GM04503 (cell line): ENCODE data around the gene RET.
"Not testable (repeated sequence)": the region's sequence is repeated elsewhere in the genome, so short reads cannot be mapped to it uniquely, and the experiment has no call there.

ENCODE experiments used
- DNase-seq: peaks from one replicate; pipeline ENCODE4 v3.0.0-alpha.2; 2012; ENCODE audit warnings: low read depth

RET gene

DNA sequence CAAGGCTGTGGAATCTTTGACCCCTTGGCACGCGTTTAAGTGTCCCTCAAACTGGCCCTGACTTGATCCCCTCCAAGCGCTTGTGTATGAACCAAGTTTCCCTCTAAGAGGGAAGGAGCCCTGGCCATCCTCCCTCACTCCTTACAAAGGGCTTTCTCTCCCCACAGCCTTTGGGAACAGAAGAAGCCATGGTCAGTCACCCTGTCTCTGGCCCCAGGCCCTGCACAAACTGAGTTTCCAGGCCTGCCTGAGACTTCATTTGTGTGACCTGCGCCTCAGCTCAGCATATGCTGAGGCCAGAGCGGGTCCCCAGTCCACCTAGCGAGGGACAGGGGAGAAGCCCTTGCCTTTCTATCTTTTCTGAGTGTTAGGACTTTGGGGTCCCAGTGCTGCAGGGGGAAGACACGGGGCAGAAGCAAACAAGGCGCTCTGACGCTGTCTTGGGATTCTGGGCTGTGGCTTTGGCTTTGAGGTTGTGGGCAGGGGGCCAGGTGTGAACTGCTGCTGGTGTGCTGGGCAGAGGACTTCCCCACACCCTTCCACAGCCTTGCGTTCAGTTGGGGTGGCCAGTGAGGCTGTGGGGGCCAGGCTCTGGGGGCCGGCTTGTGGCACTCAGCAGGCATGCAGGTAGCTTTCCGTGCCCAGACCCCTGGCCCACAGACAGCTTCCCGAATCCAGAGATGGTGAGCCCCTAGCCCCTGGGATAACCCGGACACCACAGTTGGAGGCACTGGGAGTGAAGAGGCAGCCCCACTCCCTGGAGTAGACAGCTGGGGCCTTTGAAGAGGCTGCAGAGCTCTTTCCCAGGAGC, 1.5 kb downstream of the RET start:
- DNase-seq, result no peak

DNA sequence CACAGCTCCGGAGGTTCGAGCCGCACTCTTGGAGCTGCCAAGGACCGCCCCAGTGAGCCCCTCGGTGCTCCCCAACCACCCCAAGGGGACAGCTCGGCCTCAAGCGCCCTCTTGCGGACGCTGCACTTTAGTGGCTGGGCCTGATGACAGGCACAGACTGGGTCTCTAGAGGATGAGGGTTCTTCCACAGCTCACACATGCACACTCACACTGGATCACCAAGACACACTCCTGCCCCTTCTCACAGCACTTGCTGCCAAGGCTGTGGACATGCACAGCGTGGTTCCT, 2.1 kb downstream of the RET start:
- DNase-seq, result no peak

DNA sequence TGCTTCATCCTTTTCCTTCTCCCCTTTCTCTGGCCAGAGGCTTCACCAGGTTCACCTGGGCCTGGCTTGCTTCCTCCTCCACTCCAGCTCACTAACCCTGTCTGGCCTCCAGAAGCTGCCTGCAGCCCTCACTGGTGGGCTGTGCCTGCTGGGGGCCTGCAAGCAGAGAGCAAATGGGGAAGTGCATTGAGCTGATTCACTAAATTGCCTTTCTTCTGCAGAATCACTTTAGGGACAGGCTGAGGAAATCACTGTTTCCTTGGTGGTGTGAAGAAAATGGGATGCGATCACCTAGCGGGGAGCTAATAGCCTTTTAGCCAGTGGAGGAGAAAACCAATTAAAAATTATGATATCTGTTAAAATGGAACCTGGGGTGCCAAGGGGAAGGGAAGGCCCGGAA, 3.0 kb downstream of the RET start:
- DNase-seq, result no peak

DNA sequence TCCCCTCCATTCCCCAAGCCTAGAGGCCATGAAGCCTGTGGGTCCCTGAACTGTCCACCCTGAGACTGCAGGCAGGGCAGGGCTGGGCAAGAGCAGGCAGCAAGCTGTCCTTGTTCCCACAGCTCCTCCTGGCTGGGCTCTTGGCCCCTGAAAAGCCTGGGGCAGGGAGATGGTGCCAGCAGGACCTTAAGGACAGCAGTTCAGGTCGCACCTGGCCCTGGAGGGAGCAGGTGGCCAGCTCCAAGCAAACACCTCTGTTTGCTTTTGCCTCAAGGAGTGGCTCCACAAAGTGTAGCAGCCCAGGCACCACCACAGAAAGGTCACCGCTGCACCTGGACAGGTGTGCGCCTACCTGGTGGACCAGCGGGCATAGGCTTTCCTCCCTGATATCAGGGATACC, 5.2 kb downstream of the RET start:
- no peak for DNase-seq

DNA sequence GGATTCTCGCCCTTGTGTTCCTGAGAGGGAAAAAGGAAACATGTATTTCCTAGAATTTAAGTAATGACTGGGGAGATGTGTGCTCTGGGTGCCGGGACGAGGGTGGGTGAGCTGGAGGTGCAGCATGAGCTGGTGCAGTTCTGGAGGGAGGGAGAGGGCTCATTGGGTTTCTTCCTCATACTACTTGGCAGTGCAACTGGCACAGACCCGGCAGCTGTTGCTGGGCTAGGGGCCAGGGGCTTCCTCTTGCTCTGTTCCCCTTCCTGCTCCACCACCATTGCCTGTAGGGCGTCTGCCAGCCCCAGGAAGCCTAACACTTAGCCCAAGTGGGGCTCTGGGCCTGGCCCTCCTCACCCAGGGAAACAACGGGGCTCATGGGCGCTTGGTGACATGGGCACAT, 5.9 kb downstream of the RET start:
- DNase-seq, result no peak

DNA sequence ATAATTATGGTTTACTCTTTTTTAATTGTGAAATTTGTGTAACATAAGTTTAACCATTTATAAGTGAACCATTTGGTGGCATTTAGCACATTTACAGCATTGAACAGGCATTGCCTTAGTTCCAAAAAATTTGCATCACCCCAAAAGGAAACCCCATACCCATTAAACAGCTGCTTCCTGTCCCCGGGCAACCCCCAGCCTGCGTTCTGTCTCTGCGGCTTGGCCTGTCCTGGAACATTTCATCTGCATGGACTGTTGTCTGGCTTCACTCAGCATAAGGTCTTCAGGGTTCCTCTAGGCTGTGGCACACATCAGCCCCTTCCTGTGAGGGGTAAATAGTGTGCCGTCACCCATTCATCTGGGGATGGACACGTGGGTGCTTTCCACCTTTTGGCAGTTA, 6.9 kb downstream of the RET start:
- DNase-seq, result no peak

DNA sequence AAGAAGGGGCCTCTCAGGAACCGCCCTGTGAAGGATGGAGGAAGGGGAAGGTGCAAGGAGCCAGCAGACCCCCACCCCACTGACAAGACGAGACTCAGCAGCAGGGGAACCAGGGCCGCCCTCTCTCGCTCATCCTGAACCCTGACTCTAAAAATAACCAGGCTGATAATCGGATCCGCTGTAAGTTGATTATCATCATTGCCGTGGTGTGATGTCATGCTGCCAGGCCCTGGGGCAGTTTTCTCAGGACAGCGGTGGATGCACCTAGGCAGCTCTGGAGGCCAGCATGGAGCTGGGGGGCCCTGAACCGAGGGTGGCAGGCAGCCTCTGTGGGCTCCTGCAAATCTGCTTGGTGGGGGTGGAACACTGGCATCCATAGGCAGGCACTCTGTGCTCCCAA, 7.9 kb downstream of the RET start:
- DNase-seq, result no peak

DNA sequence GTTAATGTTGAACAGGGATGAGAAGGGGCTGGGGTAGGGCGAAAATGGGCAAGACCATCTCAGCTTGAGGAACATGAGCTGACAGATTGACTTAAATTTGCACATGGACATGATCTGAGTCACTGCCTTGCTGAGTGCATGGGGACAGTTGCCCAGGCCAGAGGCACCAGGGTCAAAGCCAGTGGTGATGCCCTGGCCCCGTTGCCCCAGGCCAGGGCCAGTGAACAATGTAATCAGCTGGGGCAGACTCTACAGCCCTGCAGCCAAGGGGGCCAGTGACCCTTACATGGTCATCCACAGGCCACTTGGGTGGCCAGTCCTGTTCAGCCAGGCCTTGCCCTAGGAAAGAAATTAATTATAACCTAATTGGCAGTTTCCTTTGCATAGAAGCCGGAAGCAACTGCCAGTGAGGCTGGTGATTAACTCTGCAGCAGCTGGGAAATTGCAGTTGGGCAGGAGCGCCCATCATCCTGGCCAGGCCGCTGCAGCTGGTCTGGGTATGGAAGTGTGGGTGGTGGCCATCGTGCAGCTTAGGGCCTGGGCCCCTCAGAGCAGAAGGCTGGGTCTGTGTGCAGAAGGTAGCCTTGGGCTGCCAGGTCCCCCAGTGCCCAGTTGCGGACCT, 9.6 kb downstream of the RET start:
- no peak for DNase-seq

DNA sequence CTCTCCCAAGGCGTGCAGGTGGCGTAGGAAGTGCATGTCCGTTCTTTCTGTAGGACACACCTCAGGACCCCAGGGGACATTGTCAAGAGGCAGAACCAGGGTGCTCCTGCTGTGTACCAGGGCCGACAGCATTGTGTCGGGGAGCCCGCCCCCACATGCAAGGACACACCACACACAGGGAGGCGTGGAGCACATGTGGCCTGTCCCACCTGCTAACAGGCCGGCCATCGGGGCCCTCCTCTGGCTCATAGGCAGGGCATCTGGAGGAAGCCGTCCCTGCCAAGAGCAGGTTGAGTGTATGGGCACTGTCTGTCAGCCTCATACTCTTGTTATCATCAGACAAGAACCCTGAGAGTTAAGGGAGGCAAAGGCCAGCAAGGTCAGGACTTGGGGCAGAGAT, 12.7 kb downstream of the RET start:
- no peak for DNase-seq

DNA sequence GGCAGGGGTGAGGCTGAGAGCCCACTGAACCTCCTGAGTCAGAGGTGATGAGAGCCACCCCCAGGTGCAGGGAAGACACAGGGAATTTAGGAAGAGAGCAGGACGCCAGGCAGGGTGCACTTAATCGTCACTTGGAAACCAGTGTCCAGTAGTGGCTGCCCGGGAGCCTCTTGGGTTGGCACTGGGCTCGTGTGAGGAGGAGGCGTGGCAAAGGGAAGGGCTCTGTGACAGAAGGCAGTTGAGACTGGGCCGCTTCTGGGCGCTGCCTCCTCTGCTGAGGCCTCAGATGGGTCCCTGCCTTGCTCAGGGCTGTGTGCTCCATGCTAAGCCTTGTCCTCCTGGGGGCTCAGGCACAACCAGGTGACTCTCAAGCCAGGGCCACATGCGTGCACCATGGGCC, 13.3 kb downstream of the RET start:
- no peak for DNase-seq

DNA sequence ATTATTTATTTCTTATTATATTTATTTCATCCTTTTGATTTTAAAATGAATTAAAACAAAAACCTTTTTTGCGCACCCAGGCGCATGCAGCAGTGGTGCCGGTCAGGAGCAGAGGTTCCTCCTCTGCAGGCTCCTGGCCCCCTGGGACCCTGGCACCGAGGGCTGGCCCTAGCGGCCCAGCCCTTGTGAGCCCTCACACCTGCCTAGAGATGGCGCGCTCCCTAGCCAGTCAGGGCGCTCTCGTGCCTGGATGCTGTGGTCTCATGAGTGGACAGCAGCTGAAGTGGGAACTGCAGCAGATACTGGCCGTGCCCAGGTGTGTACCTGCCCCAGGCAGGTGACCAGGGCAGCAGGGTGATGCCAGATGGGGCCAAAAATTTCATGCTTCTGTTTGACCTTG, 13.8 kb downstream of the RET start:
- DNase-seq, result no peak

DNA sequence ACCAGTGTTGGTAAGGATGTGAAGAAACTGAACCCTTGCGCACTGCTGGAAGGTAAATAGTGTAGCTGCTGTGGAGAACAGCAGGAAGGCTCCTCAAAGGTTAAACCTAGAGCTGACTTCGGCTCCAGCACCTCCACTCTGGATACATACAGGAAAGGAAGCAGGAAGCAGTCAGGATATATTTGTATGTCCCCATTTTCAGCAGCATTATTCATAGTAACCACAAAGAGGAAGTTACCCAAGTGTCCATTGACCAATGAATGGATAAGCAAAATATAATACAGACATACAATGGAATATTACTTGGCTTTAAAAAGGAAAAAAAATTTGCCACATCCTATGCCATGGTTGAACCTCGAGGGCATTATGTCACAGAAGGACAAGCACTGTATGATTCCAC, 15.0 kb downstream of the RET start:
- no peak for DNase-seq

DNA sequence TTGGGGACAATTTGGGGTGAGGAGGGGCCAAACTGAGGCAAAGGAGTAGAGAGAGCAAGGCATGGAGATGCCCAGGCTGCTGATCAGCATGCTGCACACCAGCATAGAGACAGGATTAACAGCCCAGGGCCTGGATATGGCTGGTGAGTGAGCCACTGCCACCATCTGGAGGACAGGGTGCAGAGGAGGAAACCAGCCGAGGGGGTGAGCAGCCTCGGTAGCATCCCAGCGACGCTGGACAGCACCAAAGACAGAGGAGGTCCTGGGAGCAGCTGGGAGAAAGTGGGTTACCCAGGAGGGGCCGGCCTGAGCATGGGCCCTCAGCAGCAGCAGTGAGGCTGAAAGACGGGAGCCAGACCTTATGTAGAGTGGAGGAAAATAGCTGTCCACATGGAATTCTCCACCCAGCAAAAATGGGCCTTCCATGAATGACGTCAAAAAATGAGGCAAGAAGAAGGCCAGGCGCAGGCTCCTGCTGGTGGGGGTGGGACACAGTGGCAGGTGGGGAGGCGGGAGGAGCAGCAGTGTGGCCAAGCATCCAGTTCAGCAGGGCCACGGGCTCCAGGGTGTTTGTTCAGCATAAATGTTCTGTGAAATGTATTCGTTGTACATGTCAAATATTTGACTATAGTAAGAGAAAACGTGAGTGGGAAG, 16.7 kb downstream of the RET start:
- DNase-seq, result no peak

DNA sequence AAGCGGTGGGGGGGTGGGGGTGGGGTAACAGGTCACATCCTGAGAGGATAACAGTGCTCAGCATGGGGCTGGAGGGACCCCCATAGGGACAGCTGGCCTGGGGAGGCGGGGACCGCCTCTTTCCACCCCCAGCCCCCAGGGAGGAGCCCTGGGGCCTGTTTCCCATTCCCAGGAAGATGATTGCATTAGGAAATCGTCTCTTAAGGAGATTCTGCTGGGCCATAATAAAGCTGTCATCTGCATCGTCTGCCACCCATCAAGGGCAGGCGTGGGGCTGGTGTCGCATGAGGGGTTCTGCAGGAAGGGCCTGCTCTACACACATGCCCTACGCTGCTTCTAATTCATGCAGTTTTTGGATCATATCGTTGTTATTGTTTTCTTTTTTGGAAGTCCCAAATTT, 17.2 kb downstream of the RET start:
- no peak for DNase-seq

DNA sequence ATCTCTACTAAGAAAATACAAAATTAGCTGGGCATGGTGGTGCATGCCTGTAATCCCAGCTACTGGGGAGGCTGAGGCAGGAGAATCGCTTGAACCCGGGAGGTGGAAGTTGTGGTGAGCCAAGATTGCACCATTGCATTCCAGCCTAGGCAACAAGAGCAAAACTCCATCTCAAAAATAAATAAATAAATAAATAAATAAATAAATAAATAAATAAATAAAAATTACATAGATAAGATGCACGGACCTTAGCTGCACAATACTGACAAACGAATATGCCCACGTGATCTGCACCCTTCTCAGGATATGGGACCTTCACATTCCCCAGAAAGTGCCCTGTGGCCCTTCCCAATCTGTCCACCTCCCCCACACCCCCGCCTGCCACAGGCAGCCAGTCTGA, 22.5 kb downstream of the RET start:
- not testable (repeated sequence) for DNase-seq

DNA sequence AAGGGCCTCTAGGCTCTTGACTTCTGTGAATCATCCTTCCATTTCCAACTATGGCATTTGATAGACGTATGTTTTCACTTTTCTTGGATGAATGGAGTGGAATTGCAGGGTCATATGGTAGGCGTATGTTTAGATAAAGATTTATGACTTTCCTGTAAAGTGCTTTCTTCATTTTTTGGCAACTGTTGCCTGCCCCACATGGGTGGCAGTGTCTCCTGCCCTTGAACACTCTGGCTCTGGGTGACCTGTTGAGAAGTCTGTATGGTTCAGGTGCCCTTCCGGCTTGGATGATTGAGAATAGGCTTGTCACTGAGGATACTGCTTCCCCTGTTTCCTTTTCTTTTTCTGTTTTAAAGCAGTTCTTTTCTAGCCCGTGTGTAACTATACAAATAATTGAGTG, 23.1 kb downstream of the RET start:
- no peak for DNase-seq

DNA sequence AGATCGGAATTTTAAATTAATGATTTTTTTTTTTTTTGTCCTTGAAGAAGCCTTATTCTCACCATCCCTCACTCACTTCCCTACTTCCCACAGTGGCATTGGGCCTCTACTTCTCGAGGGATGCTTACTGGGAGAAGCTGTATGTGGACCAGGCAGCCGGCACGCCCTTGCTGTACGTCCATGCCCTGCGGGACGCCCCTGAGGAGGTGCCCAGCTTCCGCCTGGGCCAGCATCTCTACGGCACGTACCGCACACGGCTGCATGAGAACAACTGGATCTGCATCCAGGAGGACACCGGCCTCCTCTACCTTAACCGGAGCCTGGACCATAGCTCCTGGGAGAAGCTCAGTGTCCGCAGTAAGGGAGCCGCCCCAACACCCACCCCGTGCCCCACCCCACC, 23.5 kb downstream of the RET start:
- no peak for DNase-seq

DNA sequence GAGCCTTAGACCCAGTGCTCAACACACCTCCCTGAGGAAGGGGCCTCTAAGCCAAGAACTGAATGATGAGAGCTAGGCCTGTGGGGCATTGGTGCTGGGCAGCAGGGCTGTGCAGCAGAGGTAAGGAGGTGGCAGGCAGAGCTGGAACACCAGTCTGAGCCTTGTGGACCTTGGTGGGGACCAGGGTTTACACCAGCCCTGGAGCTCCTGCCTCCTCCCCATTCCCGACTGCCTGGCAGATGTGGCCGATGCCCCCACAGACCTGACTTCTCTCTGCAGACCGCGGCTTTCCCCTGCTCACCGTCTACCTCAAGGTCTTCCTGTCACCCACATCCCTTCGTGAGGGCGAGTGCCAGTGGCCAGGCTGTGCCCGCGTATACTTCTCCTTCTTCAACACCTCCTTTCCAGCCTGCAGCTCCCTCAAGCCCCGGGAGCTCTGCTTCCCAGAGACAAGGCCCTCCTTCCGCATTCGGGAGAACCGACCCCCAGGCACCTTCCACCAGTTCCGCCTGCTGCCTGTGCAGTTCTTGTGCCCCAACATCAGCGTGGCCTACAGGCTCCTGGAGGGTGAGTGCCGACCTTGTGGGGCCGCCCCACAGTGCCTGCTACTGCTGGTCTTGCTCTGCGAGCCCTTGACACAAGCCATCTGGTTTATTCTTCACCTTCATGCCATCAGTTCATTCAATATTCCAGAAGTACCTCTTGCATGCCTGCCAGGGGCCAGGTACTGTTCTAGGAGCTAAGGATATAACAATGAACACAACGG, 25.4 kb downstream of the RET start:
- DNase-seq, result no peak

DNA sequence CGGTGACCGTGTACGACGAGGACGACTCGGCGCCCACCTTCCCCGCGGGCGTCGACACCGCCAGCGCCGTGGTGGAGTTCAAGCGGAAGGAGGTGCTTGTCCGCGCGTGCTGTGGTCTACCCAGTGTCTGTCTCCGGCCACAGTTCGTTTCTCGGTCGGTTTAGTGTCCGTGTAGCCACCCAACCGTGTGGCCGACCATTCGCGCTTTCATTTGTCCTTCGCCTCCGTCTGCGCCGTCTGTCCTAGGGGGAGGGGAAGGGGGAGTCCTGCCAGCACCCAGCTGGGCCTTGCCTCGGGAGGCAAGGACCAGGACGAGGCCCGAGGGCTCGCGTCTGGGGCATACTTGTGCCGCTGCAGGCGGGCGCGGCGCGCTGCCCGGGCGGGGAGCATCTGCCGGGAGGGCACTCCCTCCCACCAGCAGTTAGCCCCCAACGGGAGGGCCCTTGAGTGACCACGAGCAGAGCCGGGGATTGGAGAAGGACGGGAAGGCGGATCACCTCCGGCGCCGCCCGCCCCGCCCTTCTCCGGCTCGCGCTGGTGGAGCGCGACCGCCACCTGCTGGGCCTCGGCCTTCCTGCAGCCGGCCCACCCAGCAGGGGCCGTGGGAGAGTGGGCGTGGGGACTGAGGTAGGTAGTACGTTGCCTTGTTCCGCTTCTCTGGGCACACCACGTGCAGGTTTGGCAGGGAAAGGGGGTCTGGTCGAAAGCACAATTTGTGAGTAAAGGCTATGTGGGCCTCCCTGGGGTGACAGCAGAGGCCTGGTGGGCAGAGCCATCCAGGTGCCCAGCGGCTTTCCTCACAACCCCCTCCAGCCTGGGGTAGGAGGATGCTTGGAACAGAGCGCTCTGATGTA, 28.5 kb downstream of the RET start:
- no peak for DNase-seq

DNA sequence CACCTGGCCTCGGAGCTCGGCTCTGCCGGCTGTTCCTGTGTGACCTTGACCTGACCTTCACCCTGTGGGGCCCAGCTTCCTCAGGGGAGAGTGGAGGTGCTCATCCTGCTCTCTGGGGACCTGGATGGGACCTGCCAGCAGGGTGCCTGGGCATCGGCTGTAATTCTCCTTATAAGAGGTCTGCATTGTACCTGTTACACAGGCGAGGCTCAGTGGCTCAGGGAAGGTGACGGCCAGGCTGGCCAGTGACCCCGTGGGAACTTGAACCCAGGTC, 29.0 kb downstream of the RET start:
- DNase-seq, result no peak

DNA sequence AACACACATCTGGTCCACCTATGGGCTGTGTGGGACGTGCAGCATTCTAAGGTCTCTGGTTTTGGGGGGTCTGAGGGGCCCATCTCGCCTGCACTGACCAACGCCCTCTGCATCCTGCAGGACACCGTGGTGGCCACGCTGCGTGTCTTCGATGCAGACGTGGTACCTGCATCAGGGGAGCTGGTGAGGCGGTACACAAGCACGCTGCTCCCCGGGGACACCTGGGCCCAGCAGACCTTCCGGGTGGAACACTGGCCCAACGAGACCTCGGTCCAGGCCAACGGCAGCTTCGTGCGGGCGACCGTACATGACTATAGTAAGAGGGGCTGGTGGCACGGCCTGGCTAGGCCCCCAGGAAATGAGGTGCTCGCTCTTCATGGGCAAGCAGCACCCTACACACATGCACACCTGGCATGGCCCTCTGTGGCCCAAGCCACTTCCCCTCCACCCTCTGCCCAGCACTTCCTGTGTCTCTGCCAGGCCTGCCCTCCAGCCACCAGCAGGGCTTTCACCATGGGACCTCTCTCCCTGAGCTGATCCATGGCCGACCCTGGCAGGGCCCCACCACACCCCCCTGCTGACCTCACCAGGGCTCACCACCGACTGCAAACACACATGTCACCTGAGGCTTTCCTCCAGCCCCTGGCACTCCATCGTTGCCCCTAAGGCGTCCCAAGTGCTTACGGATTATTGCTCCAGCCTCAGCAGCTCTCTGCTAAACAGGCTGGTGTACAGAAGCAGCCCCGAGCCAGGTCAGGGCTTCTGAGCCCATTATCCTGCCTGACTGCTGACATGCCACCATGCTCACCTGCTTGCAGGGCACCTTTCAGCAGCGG, 29.6 kb downstream of the RET start:
- DNase-seq, result no peak
